Spinal cord (tissue), 10 donors: ENCODE results near the gene SHANK1. TPM values are rescaled to one million over a fixed set of nuclear protein-coding genes. Genes with fewer than 3 reads are reported as not detected.

Experiments used
- DNase-seq, 6 donors: peaks; one replicate each; pipeline versions ENCODE4 v3.0.0 to v3.0.0-alpha.2; 2013 to 2015; ENCODE audit warnings: low spot score in 6 of 6, low read depth in 4 of 6
- H3K27ac ChIP-seq: one replicate; pipeline ENCODE4 v1.5.1; 2013; ENCODE audit warnings: low read depth, low read length, control low read depth
- H3K27me3 ChIP-seq: one replicate; pipeline ENCODE4 v1.6.1; 2013; ENCODE audit warnings: low read length; ENCODE audit not compliant: control insufficient read depth, insufficient read depth
- H3K36me3 ChIP-seq: one replicate; pipeline ENCODE4 v1.6.1; 2013; ENCODE audit warnings: low read length; ENCODE audit not compliant: control insufficient read depth, insufficient read depth
- H3K4me1 ChIP-seq: one replicate; pipeline ENCODE4 v1.6.1; 2013; ENCODE audit warnings: low read length; ENCODE audit not compliant: control insufficient read depth, insufficient read depth
- H3K4me3 ChIP-seq: one replicate; pipeline ENCODE4 v1.5.1; 2013; ENCODE audit warnings: low read depth, low read length, control low read depth
- H3K9me3 ChIP-seq: one replicate; pipeline ENCODE4 v1.6.1; 2013; ENCODE audit warnings: low read length; ENCODE audit not compliant: control insufficient read depth, insufficient read depth
- WGBS: methylation state at CpG from one replicate; pipeline ENCODE4 v1.1.5; 2013; ENCODE audit warnings: missing lambda C conversion rate; ENCODE audit not compliant: insufficient coverage; 5-methylcytosine and 5-hydroxymethylcytosine counted together
- polyA plus RNA-seq, 2 donors: library from polyadenylated mRNA; unstranded; fragments of 120-200 nt; gene quantifications; one replicate each; pipeline ENCODE4 v1.2.1, GENCODE V29; 2013; ENCODE audit not compliant: insufficient read length in 2 of 2
- total RNA-seq, 2 donors: library from RNA; depleted of rRNA in 1 of 2; stranded (reverse); fragments of 120-200 nt in 1 of 2; fragments of >200 nt in 1 of 2; gene quantifications; one replicate each; pipeline versions ENCODE4 v1.2.3 to v1.2.4, GENCODE V29; 2013 to 2014
- donor health status: healthy.

The SHANK1 gene
- total and polyA plus RNA-seq, 4 donors = 8.4 to 116 (median 61.9) TPM

- H3K4me1 ChIP-seq = peaks cover 5% of the 10 kb centered on the region
- H3K4me3 ChIP-seq = no peak overlapping the region
Measured at GRCh38 chr19:50677636-50678035, 42.0 kb downstream of the SHANK1 start.

GRCh38 chr19:50676625-50677197 is 42.9 kb downstream of the SHANK1 start:
- WGBS = 50% methylated on average over 1 of the region's 1 CpG

More at GRCh38 chr19:50677636-50678035, 42.0 kb downstream of the SHANK1 start:
- Histone ChIP-seq H3K27ac (no peak overlapping the region), H3K36me3 (peaks cover 31% of the 10 kb centered on the region), H3K9me3 (peaks cover 1% of the 10 kb centered on the region), H3K27me3 (no peaks in the 10 kb centered on the region)
- DNase-seq = no peak
- WGBS = 76% methylated on average over 4 of the region's 5 CpGs

GRCh38 chr19:50673118-50673517 is 46.5 kb downstream of the SHANK1 start:
- Histone ChIP-seq H3K27ac (no peak overlapping the region), H3K9me3 (peaks cover 1% of the 10 kb centered on the region), H3K36me3 (peaks cover 27% of the 10 kb centered on the region), H3K4me1 (no peaks in the 10 kb centered on the region), H3K27me3 (peaks cover 7% of the 10 kb centered on the region), H3K4me3 (no peak overlapping the region)
- DNase-seq = no peak
- 37% methylated on average over 15 of the region's 15 CpGs for WGBS

More at GRCh38 chr19:50676625-50677197, 42.9 kb downstream of the SHANK1 start:
- peaks cover 1% of the 10 kb centered on the region for H3K9me3 ChIP-seq
- peaks cover 2% of the 10 kb centered on the region for H3K27me3 ChIP-seq
- H3K27ac ChIP-seq = no peak overlapping the region
- peaks cover 33% of the 10 kb centered on the region for H3K36me3 ChIP-seq
- peaks cover 5% of the 10 kb centered on the region for H3K4me1 ChIP-seq
- H3K4me3 ChIP-seq = no peak overlapping the region
- no peak for DNase-seq

DNA sequence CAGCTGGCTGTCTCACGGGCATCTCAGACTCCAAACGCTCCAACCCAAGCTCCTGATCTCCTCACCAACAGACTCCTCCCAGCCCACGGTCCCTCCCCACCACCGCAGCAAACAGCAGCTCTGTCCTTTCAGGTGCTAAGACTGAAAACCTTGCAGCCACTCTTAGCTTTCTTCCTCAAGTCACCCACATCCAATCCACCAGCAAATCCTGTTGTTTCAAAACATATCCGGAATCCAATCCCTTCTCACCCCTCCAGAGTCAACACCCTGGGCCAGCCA is 49.6 kb downstream of the SHANK1 start:
- Histone ChIP-seq H3K27ac (no peak overlapping the region), H3K4me3 (no peak overlapping the region), H3K4me1 (peaks cover 7% of the 10 kb centered on the region), H3K27me3 (peaks cover 25% of the 10 kb centered on the region), H3K9me3 (no peaks in the 10 kb centered on the region), H3K36me3 (peaks cover 36% of the 10 kb centered on the region)
- 49% methylated on average over 5 of the region's 5 CpGs for WGBS
- no peak for DNase-seq

- H3K27me3 ChIP-seq = peaks cover 25% of the 10 kb centered on the region
- WGBS = 44% methylated on average over 20 of the region's 23 CpGs
Measured at GRCh38 chr19:50669302-50670101, 50.1 kb downstream of the SHANK1 start.

DNA sequence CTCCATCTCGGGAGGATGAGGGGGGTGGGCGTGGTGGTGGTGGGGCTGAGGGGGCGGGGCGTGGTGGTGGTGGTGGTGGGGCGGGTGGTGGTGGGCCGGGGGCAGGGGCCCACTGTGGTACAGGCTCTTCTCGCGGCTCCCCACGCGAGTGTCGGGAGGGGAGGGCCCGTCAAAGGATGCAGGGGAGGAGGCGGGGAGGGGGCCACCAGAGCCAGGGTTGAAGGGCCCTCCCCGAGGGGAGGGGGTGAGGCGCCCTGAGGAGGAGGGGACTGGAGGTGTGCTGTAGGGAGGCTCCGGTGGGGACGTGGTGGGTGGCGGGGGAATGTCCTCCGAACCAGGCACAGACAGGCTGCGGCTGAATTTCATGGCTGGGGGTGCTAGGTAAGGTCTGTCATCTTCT is 50.7 kb downstream of the SHANK1 start:
- peaks cover 25% of the 10 kb centered on the region for H3K27me3 ChIP-seq
- peaks cover 40% of the 10 kb centered on the region for H3K36me3 ChIP-seq
- WGBS = 45% methylated on average over 8 of the region's 20 CpGs
- no peaks in the 10 kb centered on the region for H3K9me3 ChIP-seq
- H3K4me1 ChIP-seq = peaks cover 7% of the 10 kb centered on the region
- DNase-seq = no peak
- H3K4me3 ChIP-seq = no peak overlapping the region
- H3K27ac ChIP-seq = no peak overlapping the region

More at GRCh38 chr19:50669302-50670101, 50.1 kb downstream of the SHANK1 start:
- no peaks in the 10 kb centered on the region for H3K9me3 ChIP-seq
- peaks cover 40% of the 10 kb centered on the region for H3K36me3 ChIP-seq
- no peak overlapping the region for H3K4me3 ChIP-seq
- peaks cover 7% of the 10 kb centered on the region for H3K4me1 ChIP-seq
- H3K27ac ChIP-seq = no peak overlapping the region
- peak in 2 of 6 donors; percentile 45 to 74 for DNase-seq

GRCh38 chr19:50668416-50668815 is 51.2 kb downstream of the SHANK1 start:
- 8% methylated on average over 47 of the region's 49 CpGs for WGBS
- peaks cover 37% of the 10 kb centered on the region for H3K36me3 ChIP-seq
- H3K27ac ChIP-seq = no peak overlapping the region
- H3K9me3 ChIP-seq = no peaks in the 10 kb centered on the region
- no peak overlapping the region for H3K4me3 ChIP-seq
- no peak for DNase-seq
- H3K4me1 ChIP-seq = peaks cover 7% of the 10 kb centered on the region
- peaks cover 25% of the 10 kb centered on the region for H3K27me3 ChIP-seq

DNA sequence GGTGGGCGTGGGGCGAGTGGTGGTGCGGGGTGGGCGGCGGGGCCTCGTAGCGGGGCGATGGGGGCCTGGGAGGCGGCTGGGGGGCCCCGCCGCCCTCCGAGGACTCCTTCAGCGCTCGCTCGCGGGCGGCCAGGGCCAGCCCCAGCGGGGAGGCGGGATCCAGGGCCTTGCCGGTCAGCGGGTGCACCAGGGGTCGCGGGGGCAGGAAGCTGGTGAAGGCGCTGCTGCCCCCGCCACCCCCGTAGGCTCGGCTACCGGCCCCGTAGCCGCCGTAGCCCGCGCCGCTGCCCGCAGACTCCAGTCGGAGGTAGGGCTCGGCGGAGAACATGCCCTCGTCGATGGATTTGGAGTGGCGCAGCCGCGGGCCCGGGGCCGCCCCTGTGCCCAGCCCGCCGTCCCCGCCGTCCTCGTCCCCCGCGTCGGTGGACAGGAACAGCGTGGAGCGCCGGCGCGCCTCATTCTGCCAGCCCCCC is 51.8 kb downstream of the SHANK1 start:
- Histone ChIP-seq H3K27me3 (peaks cover 25% of the 10 kb centered on the region), H3K4me3 (no peak overlapping the region), H3K27ac (no peak overlapping the region), H3K36me3 (peaks cover 37% of the 10 kb centered on the region), H3K9me3 (no peaks in the 10 kb centered on the region), H3K4me1 (peaks cover 7% of the 10 kb centered on the region)
- no peak for DNase-seq
- 11% methylated on average over 58 of the region's 58 CpGs for WGBS

GRCh38 chr19:50667177-50667758 is 52.3 kb downstream of the SHANK1 start:
- 10% methylated on average over 53 of the region's 56 CpGs for WGBS

More at GRCh38 chr19:50667177-50667758, 52.3 kb downstream of the SHANK1 start:
- H3K27me3 ChIP-seq = peaks cover 23% of the 10 kb centered on the region
- H3K4me3 ChIP-seq = no peak overlapping the region
- H3K9me3 ChIP-seq = no peaks in the 10 kb centered on the region
- no peak for DNase-seq
- H3K4me1 ChIP-seq = peaks cover 7% of the 10 kb centered on the region
- H3K27ac ChIP-seq = no peak overlapping the region
- peaks cover 41% of the 10 kb centered on the region for H3K36me3 ChIP-seq
